Hepatocyte (in vitro differentiated cells): ENCODE measurements around the gene YWHAQ. TPM values are rescaled to one million over a fixed set of nuclear protein-coding genes. Genes with fewer than 3 reads are reported as not detected.

Experiments
- DNase-seq: peaks from one replicate; pipeline ENCODE4 v3.0.0-alpha.2; 2016; ENCODE audit warnings: low spot score
- H2AFZ ChIP-seq: fragments of 200-600 bp; sonication (generic); 2 replicates; pipeline ENCODE4 v1.6.0; 2016; ENCODE audit warnings: antibody characterized with exemption, mild to moderate bottlenecking
- H3K27ac ChIP-seq: fragments of 200-600 bp; sonication (generic); 2 replicates; pipeline ENCODE4 v1.5.1; 2016; ENCODE audit warnings: mild to moderate bottlenecking
- H3K27me3 ChIP-seq: fragments of 200-600 bp; sonication (generic); 2 replicates; pipeline ENCODE4 v1.6.1; 2016
- H3K36me3 ChIP-seq: fragments of 200-600 bp; sonication (generic); replicated peaks from 2 replicates; pipeline ENCODE4 v1.5.1; 2016; ENCODE audit warnings: low read depth; ENCODE audit not compliant: insufficient read depth
- H3K4me1 ChIP-seq: fragments of 200-600 bp; sonication (generic); 2 replicates; pipeline ENCODE4 v1.5.1; 2016; ENCODE audit warnings: mild to moderate bottlenecking, moderate library complexity; ENCODE audit not compliant: insufficient read depth
- H3K4me2 ChIP-seq: fragments of 200-600 bp; sonication (generic); 2 replicates; pipeline ENCODE4 v1.6.0; 2016
- H3K4me3 ChIP-seq: fragments of 200-600 bp; sonication (generic); 2 replicates; pipeline ENCODE4 v1.5.1; 2016; ENCODE audit warnings: mild to moderate bottlenecking
- H3K79me2 ChIP-seq: fragments of 200-600 bp; sonication (generic); 2 replicates; pipeline ENCODE4 v1.6.0; 2017; ENCODE audit warnings: mild to moderate bottlenecking
- H3K9me2 ChIP-seq: fragments of 200-600 bp; sonication (generic); replicated peaks from 2 replicates; pipeline ENCODE4 v1.6.0; 2017; ENCODE audit warnings: mild to moderate bottlenecking; ENCODE audit not compliant: insufficient read depth
- H3K9me3 ChIP-seq: fragments of 200-600 bp; sonication (generic); 2 replicates; pipeline ENCODE4 v1.5.1; 2016; ENCODE audit warnings: low read depth, mild to moderate bottlenecking
- H4K20me1 ChIP-seq: fragments of 200-600 bp; sonication (generic); 2 replicates; pipeline ENCODE4 v1.6.0; 2016; ENCODE audit warnings: mild to moderate bottlenecking; ENCODE audit not compliant: insufficient read depth, poor library complexity, severe bottlenecking
- CTCF ChIP-seq: fragments of 200-600 bp; sonication (generic); IDR thresholded peaks from 2 replicates; pipeline ENCODE4 v1.5.1; 2016; ENCODE audit warnings: antibody characterized with exemption, mild to moderate bottlenecking; ENCODE audit not compliant: poor library complexity
- EZH2 ChIP-seq: fragments of 200-600 bp; sonication (generic); IDR thresholded peaks from 2 replicates; pipeline ENCODE4 v1.6.1; 2016; ENCODE audit warnings: antibody characterized with exemption, mild to moderate bottlenecking, borderline replicate concordance
- EZH2phosphoT487 ChIP-seq: fragments of 200-600 bp; sonication (generic); IDR thresholded peaks from one replicate; pipeline ENCODE4 v1.6.1; 2018; ENCODE audit warnings: antibody characterized with exemption, mild to moderate bottlenecking, low read depth, moderate library complexity; ENCODE audit not compliant: unreplicated experiment, severe bottlenecking
- WGBS: methylation state at CpG from one replicate; pipeline ENCODE4 v1.1.6; 2016; ENCODE audit warnings: low lambda C conversion rate; ENCODE audit errors: missing lambda C conversion rate; 5-methylcytosine and 5-hydroxymethylcytosine counted together
- polyA plus RNA-seq: library from polyadenylated mRNA; unstranded; fragments of >200 nt; fragmentation: Nextera tagmentation; extraction: Ambion mirVana; gene quantifications from 2 replicates; pipeline ENCODE4 v1.2.1, GENCODE V29; 2016
- total RNA-seq: library from RNA; depleted of rRNA; stranded (reverse); fragments of >200 nt; gene quantifications from 2 replicates; pipeline ENCODE4 v1.2.3, GENCODE V29; 2014

YWHAQ gene
- total and polyA plus RNA-seq, 2 experiments from 2014 or later: 327 to 361 TPM

- Histone ChIP-seq H3K4me2 (no peak overlapping the region), H3K27ac (no peak overlapping the region), H2AFZ (no peak overlapping the region), H3K79me2 (no peaks in the 10 kb centered on the region), H3K36me3 (no peaks in the 10 kb centered on the region), H3K9me3 (no peaks in the 10 kb centered on the region), H3K4me1 (no peaks in the 10 kb centered on the region), H4K20me1 (no peaks in the 10 kb centered on the region), H3K27me3 (peaks cover 3% of the 10 kb centered on the region), H3K9me2 (no peaks in the 10 kb centered on the region), H3K4me3 (no peak overlapping the region)
- WGBS: 90% methylated on average over 7 of the region's 7 CpGs
- no peak for DNase-seq
- no peak for TF ChIP-seq CTCF
- TF ChIP-seq EZH2phosphoT487: no peak
- TF ChIP-seq EZH2: no peak
These were observed 30.0 kb upstream of the YWHAQ start for GRCh38 chr2:9660781-9661180.

DNA sequence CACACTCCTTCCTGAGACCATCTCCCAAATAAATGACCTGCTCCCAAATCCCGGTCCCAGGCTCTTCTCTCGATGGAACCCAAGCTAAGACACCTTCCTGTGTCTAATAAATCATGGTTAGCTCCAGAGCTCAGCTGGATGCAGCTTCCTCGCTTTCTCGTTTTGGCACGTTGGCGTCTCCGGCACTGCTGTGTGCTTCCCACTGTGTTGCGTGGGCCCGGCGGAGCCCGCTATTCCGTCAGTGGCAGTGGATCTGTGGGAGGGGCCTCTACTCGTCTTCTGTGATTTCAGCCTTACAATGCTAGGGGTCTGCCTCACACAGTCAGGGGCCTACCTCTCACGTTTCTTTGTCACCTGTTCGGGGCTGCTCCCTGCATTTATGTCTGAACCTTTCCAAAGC is 29.4 kb upstream of the YWHAQ start:
- Histone ChIP-seq H2AFZ (no peak overlapping the region), H3K27ac (no peak overlapping the region), H3K36me3 (no peaks in the 10 kb centered on the region), H3K27me3 (peaks cover 3% of the 10 kb centered on the region), H4K20me1 (no peaks in the 10 kb centered on the region), H3K9me2 (no peaks in the 10 kb centered on the region), H3K9me3 (no peaks in the 10 kb centered on the region), H3K4me1 (no peaks in the 10 kb centered on the region), H3K4me3 (no peak overlapping the region), H3K4me2 (no peak overlapping the region), H3K79me2 (no peaks in the 10 kb centered on the region)
- TF ChIP-seq EZH2 (no peak), CTCF (no peak), EZH2phosphoT487 (no peak)
- 87% methylated on average over 15 of the region's 15 CpGs for WGBS
- no peak for DNase-seq

DNA sequence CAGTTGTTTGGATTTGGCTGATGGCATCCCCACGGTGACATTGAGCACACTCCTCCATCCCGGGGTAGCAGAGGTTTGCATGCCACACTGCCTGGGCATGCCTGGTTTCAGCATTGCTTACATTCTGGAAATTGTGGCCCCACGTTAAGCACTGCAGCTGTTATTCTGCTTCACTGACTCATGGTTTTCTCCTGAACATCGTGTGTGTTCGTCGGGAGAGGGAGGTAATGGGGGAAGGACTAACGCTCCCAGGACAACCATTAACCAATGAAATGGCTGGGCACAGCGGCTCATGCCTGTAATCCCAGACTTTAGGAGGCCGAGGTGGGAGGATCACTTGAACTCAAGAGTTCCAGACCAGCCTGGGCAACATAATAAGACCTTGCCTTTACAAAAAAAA is 28.2 kb upstream of the YWHAQ start:
- DNase-seq: peak; percentile 26
- Histone ChIP-seq H3K27me3 (no peaks in the 10 kb centered on the region), H3K4me3 (no peak overlapping the region), H3K4me2 (no peak overlapping the region), H3K36me3 (no peaks in the 10 kb centered on the region), H4K20me1 (no peaks in the 10 kb centered on the region), H3K4me1 (no peaks in the 10 kb centered on the region), H3K9me2 (no peaks in the 10 kb centered on the region), H3K79me2 (no peaks in the 10 kb centered on the region), H2AFZ (no peak overlapping the region), H3K9me3 (no peaks in the 10 kb centered on the region), H3K27ac (no peak overlapping the region)
- no peak for TF ChIP-seq EZH2phosphoT487
- TF ChIP-seq EZH2: no peak
- no peak for TF ChIP-seq CTCF
- WGBS: 73% methylated on average over 9 of the region's 9 CpGs

GRCh38 chr2:9657731-9658130 is 26.9 kb upstream of the YWHAQ start:
- H2AFZ ChIP-seq: no peak overlapping the region
- no peaks in the 10 kb centered on the region for H3K36me3 ChIP-seq
- no peaks in the 10 kb centered on the region for H3K27me3 ChIP-seq
- H3K9me3 ChIP-seq: no peaks in the 10 kb centered on the region
- no peaks in the 10 kb centered on the region for H3K9me2 ChIP-seq
- 67% methylated on average over 6 of the region's 6 CpGs for WGBS
- H4K20me1 ChIP-seq: no peaks in the 10 kb centered on the region
- no peak overlapping the region for H3K4me3 ChIP-seq
- TF ChIP-seq CTCF (peak; percentile 4), EZH2 (no peak)
- no peak overlapping the region for H3K27ac ChIP-seq
- H3K4me2 ChIP-seq: no peak overlapping the region
- H3K79me2 ChIP-seq: no peaks in the 10 kb centered on the region
- no peaks in the 10 kb centered on the region for H3K4me1 ChIP-seq
- DNase-seq: no peak
